Astrocyte of the spinal cord (primary cell): ENCODE measurements around the gene LRP1B.
"Not testable (repeated sequence)": the region's sequence is repeated elsewhere in the genome, so short reads cannot be mapped to it uniquely, and the experiment has no call there.

Experiments
- DNase-seq: peaks from one replicate; pipeline ENCODE4 v3.0.0; 2011; ENCODE audit warnings: low read depth, low spot score
- H3K4me3 ChIP-seq: 2 replicates; pipeline ENCODE4 v1.5.1; 2011; ENCODE audit warnings: low read depth, mild to moderate bottlenecking, low read length, moderate library complexity
- in situ Hi-C: cut with HindIII; loops from 2 replicates; pipeline ENCODE4 v1.10.0; 2017; ENCODE audit warnings: low sequenced_read_pairs
- TF ChIP-seq, protein P1 (sequence below): IDR thresholded peaks from 2 replicates; pipeline ENCODE4 v1.5.1; 2012; ENCODE audit warnings: low read depth, mild to moderate bottlenecking, low read length, inconsistent platforms

LRP1B gene

DNA sequence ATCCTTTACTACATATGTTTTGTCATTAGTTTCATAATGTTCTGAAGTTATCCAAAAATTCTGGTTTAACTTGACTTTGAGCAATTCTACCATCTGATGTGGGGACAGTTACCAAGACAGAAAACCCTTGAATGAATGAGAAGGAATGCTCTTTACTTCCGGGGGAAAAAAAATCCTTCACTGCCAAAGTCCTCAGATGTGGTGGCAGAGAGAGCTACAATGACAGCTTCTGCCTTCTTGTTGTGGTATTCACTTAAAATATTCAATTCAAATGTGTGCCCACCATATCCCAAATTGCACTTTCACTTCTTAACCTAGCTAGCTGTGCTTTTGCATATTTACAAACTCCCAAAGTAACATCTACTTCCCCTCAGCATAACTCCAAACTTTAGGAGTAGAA, 1818.9 kb downstream of the LRP1B start:
- TF ChIP-seq, protein P1, sequence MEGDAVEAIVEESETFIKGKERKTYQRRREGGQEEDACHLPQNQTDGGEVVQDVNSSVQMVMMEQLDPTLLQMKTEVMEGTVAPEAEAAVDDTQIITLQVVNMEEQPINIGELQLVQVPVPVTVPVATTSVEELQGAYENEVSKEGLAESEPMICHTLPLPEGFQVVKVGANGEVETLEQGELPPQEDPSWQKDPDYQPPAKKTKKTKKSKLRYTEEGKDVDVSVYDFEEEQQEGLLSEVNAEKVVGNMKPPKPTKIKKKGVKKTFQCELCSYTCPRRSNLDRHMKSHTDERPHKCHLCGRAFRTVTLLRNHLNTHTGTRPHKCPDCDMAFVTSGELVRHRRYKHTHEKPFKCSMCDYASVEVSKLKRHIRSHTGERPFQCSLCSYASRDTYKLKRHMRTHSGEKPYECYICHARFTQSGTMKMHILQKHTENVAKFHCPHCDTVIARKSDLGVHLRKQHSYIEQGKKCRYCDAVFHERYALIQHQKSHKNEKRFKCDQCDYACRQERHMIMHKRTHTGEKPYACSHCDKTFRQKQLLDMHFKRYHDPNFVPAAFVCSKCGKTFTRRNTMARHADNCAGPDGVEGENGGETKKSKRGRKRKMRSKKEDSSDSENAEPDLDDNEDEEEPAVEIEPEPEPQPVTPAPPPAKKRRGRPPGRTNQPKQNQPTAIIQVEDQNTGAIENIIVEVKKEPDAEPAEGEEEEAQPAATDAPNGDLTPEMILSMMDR = no peak
- in situ Hi-C loops = no loop called here
- H3K4me3 ChIP-seq = no peak overlapping the region
- no peak for DNase-seq

GRCh38 chr2:140308706-140309105, 1822.1 kb downstream of the LRP1B start:
- in situ Hi-C loops = no loop called here
- no peak for DNase-seq
- no peak overlapping the region for H3K4me3 ChIP-seq
- TF ChIP-seq, protein P1 = no peak

- in situ Hi-C loops = no loop called here
- TF ChIP-seq, protein P1 = no peak
- no peak overlapping the region for H3K4me3 ChIP-seq
- no peak for DNase-seq
Measured at GRCh38 chr2:140307532-140307931, 1823.3 kb downstream of the LRP1B start.

GRCh38 chr2:140295767-140296166, 1835.0 kb downstream of the LRP1B start:
- in situ Hi-C loops = no loop called here
- no peak overlapping the region for H3K4me3 ChIP-seq
- no peak for DNase-seq
- TF ChIP-seq, protein P1 = no peak

- H3K4me3 ChIP-seq = no peak overlapping the region
- no peak for DNase-seq
- in situ Hi-C loops = no loop called here
- TF ChIP-seq, protein P1 = no peak
Measured at GRCh38 chr2:140288726-140289125, 1842.1 kb downstream of the LRP1B start.

GRCh38 chr2:140288213-140288612, 1842.6 kb downstream of the LRP1B start:
- TF ChIP-seq, protein P1 = no peak
- in situ Hi-C loops = no loop called here
- no peak overlapping the region for H3K4me3 ChIP-seq
- no peak for DNase-seq

- DNase-seq = no peak
- TF ChIP-seq, protein P1 = no peak
- in situ Hi-C loops = no loop called here
- no peak overlapping the region for H3K4me3 ChIP-seq
Measured at GRCh38 chr2:140286377-140286776, 1844.4 kb downstream of the LRP1B start.

GRCh38 chr2:140277344-140277743, 1853.5 kb downstream of the LRP1B start:
- H3K4me3 ChIP-seq, in situ Hi-C loops, DNase-seq: not testable (repeated sequence)
